Stimulated activated CD8-positive, alpha-beta memory T cell treated with anti-CD3 and anti-CD28 coated beads, Interleukin-12 subunit alpha, Interleukin-12 subunit beta, amount 100 ng/mL, for 4 hours (primary cell): ENCODE results near the gene SEPTIN10.
"Not testable (repeated sequence)": the region's sequence is repeated elsewhere in the genome, so short reads cannot be mapped to it uniquely, and the experiment has no call there.

Source experiments
- DNase-seq: peaks from one replicate; pipeline ENCODE4 v3.0.0-alpha.2; 2020; ENCODE audit warnings: low read depth

The SEPTIN10 gene

GRCh38 chr2:109633284-109633961 lies 19.7 kb upstream of the SEPTIN10 start:
- DNase-seq, result no peak

- DNase-seq, result no peak
Observed at GRCh38 chr2:109632158-109632789, 18.5 kb upstream of the SEPTIN10 start.

GRCh38 chr2:109631741-109632140 lies 18.0 kb upstream of the SEPTIN10 start:
- DNase-seq, result no peak

- no peak for DNase-seq
Observed at GRCh38 chr2:109630441-109631430, 17.0 kb upstream of the SEPTIN10 start.

GRCh38 chr2:109629867-109630266 lies 16.1 kb upstream of the SEPTIN10 start:
- no peak for DNase-seq

- DNase-seq, result not testable (repeated sequence)
Observed at GRCh38 chr2:109628321-109628720, 14.6 kb upstream of the SEPTIN10 start.

GRCh38 chr2:109624339-109624738 lies 10.6 kb upstream of the SEPTIN10 start:
- no peak for DNase-seq

GRCh38 chr2:109623923-109624322 lies 10.2 kb upstream of the SEPTIN10 start:
- DNase-seq, result no peak

GRCh38 chr2:109623297-109623696 lies 9.5 kb upstream of the SEPTIN10 start:
- DNase-seq, result no peak

- DNase-seq, result no peak
Observed at GRCh38 chr2:109619032-109619615, 5.4 kb upstream of the SEPTIN10 start.

- no peak for DNase-seq
Observed at GRCh38 chr2:109616184-109616583, 2.4 kb upstream of the SEPTIN10 start.

- DNase-seq, result no peak
Observed at GRCh38 chr2:109615637-109616144, 1.9 kb upstream of the SEPTIN10 start.

- DNase-seq, result no peak
Observed at GRCh38 chr2:109614715-109615636, 1.2 kb upstream of the SEPTIN10 start.

GRCh38 chr2:109613081-109613921 lies 465 bp downstream of the SEPTIN10 start:
- no peak for DNase-seq

GRCh38 chr2:109611467-109612095 lies 2.2 kb downstream of the SEPTIN10 start:
- no peak for DNase-seq

- DNase-seq, result no peak
Observed at GRCh38 chr2:109609352-109610024, 4.3 kb downstream of the SEPTIN10 start.

- DNase-seq, result no peak
Observed at GRCh38 chr2:109607766-109608165, 6.0 kb downstream of the SEPTIN10 start.

GRCh38 chr2:109604597-109604996 lies 9.2 kb downstream of the SEPTIN10 start:
- DNase-seq, result no peak

- no peak for DNase-seq
Observed at GRCh38 chr2:109602617-109603188, 11.1 kb downstream of the SEPTIN10 start.
